Lower leg skin (tissue), 3 donors: ENCODE measurements around the gene KIF1A.

Experiments
- CTCF ChIP-seq, 3 donors: fragments of 450-650 bp; IDR thresholded peaks; one replicate each; pipeline ENCODE4 v1.5.1; 2016; ENCODE audit warnings: antibody characterized with exemption in 3 of 3, mild to moderate bottlenecking in 3 of 3, moderate library complexity in 2 of 3
- POLR2A ChIP-seq, 2 donors: fragments of 450-650 bp; IDR thresholded peaks; one replicate each; pipeline ENCODE4 v1.6.1; 2016 to 2017; ENCODE audit warnings: antibody characterized with exemption in 2 of 2, mild to moderate bottlenecking in 1 of 2, moderate library complexity in 1 of 2

- no peak for TF ChIP-seq POLR2A (IDR thresholded peaks at IDR 0.05)
- no peak for TF ChIP-seq CTCF (IDR thresholded peaks at IDR 0.05)
These were observed 13.6 kb downstream of the KIF1A start for GRCh38 chr2:240806459-240806858.
